Muscle of arm (tissue), 12 donors: ENCODE results near the gene LPIN2. TPM values are rescaled to one million over a fixed set of nuclear protein-coding genes. Genes with fewer than 3 reads are reported as not detected.
A peak's percentile ranks its signal among the peaks of the same experiment; 100 is the strongest.
"Not testable (repeated sequence)": the region's sequence is repeated elsewhere in the genome, so short reads cannot be mapped to it uniquely, and the experiment has no call there.

ENCODE experiments used
- DNase-seq: peaks from one replicate; pipeline ENCODE4 v3.0.0-alpha.2; 2013
- polyA plus RNA-seq, 12 donors: library from polyadenylated mRNA; unstranded; fragments of 120-200 nt; gene quantifications; one replicate each; pipeline ENCODE4 v1.2.1, GENCODE V29; 2013; ENCODE audit not compliant: insufficient read length in 12 of 12

The LPIN2 gene
- polyA plus RNA-seq, 12 donors = 10.5 to 21.1 (median 14.2) TPM; not detected in 1

DNA sequence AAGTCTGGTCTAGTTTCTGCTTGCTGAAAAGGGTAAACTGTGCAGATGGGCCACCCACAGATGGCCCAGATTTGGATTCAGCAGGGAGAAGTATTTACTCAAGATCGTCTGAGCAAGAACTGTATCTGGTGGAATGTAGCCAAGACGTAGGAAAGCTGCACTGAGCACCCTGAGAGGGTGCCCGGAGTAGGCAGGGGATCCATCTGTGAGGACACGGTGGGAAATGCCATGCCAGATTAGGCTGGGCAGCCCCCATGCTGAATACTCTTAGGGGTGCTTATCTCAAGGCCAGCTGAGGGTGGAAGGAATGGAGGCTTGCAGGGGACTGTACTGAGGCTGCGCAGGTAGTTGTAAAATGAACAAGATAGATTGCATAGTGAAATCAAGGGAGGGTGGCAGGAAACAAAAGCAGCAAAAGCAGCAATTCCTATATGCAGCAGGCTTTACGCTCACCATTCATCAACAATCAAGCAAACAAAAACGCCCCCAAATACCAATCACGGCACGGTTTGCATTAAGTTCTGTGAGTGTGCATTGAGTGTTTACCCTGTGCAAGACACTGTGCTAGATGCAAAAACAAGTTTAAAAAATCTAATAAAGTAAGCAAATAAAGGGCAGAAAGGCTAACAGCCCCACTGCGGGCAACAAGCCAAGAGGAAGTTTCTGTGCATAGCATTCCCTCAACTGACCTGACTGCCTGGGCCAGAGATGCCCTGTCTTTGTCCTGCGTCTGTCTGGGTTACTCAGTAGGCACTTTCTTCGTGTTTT is 32.2 kb upstream of the LPIN2 start:
- no peak for DNase-seq

DNA sequence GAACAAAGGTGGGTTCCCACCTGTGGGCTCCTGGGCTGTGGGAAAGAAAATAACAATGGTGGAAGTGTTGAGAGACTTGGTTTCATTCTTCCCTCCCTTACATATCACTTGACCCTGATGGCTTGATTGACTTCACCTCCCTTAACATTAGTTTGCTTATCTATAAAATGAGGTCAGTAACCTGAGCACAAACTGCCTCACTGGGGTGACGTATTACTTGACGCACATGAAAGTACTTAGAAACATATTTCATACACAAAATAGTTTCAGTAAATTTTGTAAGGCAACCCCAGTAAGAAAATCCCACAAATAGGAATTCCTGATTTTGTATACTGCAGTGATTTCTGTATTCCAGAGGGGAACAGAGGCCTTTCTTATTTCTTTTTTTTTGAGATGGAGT is 29.4 kb upstream of the LPIN2 start:
- no peak for DNase-seq

DNA sequence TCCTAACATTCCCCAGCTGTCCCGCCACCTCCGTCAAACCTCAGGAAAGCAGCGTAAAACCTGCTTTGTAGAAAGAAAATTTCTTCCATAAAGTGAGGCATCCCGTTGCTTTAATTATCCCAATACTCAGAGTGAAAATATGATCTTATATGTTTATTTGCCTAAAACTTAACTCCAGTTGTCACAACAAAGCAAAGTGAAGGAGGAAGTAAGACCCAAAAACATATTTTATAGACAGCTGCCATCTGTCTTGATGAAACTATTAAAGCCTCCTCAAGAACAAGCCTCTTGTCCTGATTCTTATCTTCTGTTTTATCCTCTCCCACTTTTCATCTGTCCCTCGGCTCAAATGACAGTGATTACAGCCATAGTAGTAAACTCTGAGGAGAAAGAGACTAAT is 28.9 kb upstream of the LPIN2 start:
- DNase-seq = no peak

DNA sequence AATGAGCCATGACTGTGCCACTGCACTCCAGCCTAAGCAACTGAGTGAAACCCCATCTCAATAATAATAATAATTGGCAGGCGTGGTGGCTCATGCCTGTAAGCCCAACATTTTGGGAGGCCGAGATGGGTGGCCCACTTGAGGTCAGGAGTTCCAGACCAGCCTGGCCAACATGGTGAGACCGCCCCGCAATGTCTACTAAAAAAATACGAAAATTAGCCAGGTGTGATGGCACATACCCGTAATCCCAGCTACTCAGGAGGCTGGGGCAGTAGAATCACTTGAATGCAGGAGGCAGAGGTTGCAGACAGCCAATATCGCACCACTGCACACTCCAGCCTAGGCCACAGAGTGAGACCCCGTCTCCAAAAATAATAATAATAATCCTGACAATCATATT is 27.9 kb upstream of the LPIN2 start:
- DNase-seq = no peak

DNA sequence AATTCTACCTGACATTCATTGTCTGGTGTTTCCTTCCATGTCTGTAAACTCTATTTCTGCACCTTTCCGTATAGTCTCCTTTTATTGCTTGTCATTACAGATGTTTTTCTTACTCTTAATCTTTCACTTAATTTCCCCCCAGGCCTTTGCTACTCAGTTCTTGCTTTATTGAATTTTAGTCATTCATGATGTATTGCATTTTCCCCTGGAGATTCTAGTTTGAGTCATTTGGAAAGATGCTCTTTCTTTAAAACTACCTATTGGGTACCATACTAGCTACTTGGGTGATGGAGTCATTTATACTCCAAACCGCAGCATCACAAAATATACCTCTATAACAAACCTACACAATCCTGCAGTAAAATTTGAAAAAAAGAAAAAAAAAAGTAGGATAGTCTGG is 27.2 kb upstream of the LPIN2 start:
- no peak for DNase-seq

DNA sequence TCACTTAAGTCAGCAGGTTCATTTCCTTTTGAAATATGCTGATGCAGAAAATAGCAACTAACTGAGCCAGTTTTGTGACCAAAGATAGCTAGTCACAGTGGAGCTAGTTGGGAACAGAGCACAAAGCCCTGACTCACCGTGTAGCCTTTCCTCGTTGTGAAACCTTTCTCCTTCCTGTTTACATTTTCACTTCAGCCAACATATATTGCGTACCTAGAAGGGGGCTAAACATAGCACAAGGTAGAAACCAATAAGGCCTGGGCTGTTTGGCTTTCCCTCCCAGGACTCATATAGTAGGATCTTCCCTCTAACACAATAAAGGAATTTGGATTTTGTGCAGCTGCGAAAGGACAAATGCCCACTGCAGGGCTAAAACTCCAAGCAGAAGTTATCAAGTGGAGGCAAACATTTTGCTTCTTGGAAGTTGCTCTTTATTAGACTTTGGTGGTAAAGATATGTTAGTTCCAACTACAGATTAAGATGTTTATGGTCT is 24.5 kb upstream of the LPIN2 start:
- DNase-seq = no peak

DNA sequence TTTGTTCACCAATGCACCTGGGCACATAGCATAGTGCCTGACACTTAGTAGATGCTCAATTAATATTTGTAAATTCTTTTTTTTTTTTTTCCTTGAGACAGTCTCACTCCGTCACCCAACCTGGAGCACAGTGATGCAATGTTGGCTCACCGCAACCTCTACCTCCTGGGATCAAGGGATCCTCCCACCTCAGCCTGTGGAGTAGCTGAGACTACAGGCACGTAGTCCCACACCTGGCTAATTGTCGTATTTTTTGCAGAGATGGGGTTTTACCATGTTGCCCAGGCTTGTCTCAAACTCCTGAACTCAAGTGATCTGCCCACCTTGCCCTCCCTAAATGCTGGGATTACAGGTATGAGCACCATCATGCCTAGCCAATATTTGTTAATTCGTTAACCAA is 23.2 kb upstream of the LPIN2 start:
- DNase-seq = no peak

DNA sequence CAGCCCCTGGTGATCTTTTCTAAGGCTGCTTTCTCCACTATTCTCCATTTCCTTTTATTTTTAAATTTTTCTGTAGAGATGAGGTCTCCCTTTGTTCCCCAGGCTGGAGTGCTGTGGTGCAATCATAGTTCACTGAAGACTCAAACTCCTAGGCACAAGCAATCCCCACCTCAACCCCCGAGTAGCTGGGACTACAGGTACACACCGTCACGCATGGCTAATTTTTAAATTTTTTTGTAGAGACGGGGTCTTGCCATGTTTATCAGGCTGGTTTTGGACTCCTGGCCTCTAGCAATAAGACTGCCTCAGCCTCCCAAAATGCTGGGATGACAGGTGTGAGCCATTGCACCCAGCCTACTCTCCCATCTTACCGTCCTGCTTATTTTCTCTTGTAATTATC is 22.7 kb upstream of the LPIN2 start:
- DNase-seq = no peak

DNA sequence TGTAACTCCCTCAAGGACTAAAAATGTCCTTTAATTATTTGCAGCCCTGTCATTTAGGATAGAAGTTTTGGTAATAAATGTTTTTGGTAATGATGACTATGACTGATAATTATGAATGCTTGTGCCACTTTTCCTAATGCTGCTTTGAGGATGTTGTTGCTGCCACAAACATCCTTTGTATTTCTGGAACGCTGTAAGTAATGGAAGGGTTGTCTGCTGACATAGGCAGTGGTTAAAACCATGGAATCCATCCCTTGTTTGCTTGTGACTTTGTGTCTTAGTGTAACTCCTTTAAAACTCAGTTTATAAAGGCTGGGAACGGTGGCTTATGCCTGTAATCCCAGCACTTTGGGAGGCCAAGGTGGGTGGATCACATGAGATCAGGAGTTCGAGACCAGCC is 19.8 kb upstream of the LPIN2 start:
- no peak for DNase-seq

DNA sequence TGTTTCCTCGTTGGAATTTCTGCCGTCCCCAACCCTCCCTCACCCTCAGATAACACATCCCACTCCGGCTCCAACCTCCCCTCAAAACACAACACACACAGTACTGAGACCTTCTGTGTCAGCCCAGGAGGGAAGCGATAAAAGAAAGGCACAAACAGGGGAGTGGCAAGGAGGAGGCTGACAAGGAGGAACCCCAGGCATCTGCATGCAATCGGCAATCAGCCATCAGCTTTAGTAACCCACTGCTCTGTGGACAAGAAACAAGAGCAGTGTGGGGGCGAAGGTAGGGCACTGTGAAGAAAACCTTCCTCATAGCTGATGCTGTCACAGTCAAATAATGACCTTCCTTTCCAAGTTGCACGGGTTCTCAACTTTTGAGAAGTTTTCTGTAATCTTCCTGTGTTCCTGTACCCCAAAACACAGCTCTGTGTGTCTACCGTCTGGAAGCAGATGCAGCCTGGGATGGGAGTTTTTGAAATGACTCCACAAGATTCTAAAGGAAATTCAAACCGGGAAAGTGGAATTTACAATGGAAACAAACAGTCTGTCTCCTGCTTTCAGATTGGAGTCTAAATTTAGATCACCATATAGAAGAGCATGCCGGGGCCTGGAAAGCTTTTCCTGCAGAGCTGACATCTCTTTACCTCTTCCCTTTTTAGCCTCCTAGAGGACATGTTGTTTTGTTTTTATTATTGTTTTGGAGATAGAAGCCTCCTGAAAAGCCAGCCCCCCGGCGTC is 16.4 kb upstream of the LPIN2 start:
- peak; percentile 61 for DNase-seq

DNA sequence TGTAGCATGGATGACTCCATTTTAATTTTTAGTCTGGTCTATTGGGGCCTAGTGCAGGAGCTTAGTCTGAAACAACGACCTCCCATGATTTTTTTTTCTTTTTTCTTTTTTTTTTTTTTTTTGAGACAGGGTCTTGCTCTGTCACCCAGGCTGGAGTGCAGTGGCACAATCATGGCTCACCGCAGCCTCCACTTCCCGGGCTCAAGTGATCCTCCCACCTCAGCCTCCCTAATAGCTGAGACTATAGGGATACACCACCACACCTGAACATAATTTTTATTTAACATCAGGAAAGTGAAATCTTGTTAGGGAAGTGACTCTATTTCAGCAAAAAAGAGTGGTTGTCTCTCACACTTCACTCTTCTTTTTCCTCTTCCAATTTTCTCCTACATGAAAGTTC is 15.2 kb upstream of the LPIN2 start:
- DNase-seq = not testable (repeated sequence)

DNA sequence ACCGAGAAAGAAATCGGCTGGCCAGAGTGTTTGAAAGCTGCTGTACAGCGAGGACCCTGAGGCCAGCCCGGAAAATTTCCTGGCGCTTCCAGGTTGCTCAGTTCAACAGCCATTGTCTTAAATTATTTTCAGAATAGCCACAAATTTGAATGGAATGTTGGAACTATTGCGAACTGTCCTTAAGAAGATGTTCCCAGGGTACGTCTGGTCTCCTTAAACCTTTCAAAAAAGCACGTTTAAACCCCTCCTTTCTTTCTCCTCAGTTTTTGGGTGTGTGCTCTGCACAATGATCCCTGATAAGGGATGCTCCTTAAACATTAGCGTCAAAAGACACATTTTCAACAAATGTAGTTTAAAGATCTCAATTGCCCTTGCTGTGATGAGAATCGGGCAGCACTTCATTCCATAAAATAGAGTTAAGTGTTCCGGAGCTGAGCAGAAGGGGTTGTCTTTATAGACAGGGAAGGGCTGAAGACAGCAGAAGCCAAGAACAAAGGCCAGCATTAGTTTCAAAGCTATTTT is 14.5 kb upstream of the LPIN2 start:
- no peak for DNase-seq

DNA sequence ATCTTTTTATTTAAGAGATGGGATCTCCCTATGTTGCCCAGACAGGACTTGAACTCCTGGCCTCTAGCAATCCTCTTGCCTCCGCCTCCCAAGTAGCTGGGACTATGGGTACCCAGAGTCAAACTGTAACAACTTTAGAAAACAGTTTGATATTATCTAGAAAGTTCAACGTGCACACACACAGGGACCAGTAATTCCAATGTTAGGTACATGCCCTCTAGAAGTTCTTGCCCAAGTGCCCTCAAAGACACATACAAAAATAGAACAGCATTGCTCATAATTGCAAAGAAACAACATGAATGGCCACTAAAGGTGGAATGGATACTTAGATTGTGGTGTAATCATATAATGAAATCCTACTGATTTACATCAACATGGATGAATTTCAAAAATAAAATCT is 12.6 kb upstream of the LPIN2 start:
- no peak for DNase-seq

DNA sequence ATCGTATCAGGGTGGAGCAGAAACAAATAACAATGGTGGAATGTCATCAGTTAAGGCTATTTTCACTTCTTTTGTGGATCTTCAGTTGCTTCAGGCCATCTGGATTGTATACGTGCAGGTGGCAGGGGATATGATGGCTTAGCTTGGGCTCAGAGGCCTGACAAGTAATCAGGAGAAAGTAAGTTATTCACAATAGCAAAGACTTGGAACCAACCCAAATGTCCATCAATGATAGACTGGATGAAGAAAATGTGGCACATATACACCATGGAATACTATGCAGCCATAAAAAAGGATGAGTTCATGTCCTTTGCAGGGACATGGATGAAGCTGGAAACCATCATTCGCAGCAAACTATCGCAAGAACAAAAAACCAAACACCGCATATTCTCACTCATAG is 10.7 kb upstream of the LPIN2 start:
- DNase-seq = not testable (repeated sequence)

DNA sequence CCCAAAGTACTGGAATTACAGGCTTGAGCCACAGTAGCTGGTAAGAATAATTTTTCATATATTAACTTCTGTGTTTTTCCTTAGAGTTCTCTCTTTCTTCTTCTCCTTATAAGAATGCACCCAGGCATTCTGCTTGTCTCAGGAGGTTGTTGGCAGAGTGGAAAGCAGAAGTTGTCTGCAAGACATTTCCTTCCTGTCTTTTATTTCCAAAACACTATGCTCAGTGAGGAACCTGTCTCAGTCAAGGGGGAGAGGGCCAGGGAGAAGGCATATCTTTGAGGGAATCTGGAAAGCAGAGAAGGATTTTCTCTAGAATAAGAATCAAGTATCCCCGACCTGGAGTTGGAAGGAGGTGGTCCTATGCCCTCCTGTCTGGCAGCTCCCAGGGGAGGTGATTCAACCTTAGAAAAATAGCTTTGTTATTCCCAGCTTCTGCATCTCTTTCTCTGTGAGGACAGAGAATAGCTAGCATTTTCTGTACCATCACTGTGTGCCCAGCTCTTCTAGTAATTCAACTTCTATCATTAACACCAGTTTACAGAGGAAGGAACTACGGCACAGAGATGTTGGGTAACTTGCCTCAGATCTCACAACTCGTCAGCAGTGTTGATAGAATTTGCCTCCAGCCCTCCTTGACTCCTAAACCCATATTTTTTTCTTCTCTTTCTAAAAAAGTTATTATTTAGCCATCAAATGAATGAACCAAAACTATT is 3.8 kb upstream of the LPIN2 start:
- DNase-seq = no peak

DNA sequence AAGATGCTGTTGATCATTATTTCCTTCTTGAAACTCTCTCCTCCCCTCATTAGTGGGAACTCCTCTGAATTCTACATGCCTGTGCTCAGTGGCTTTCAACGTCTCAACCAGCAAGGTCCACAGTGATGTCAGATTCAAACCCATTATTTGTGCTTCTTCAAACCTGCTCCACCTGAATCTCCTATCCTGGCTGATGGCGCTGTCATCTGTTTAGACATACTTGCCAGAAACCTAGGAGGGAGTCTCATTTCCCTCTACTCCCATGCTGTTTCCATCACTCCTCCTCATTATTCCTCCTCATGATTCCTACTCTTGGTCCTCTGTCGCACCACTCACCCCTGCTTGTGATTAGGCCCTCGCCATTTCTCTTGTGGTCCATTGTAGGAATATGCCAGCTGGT is 2.9 kb upstream of the LPIN2 start:
- no peak for DNase-seq

DNA sequence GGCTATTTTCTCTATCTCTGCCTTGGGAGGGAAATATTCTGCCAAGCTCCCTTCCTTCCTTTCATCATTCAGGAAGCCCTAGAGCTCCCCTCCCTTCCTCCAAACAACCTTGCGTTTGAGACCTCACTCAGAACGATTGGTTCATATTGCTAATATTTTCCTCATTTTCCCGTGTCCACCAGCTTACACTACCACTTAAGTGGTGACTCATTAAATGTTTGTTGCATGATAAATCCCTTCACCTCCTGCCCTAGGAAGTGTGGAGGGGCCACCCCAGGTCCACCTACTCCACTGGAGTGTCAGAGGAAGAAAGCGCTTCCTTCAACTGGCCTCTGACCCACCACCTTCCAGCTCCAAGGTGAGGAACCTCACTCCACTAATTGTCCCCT is 2.3 kb upstream of the LPIN2 start:
- no peak for DNase-seq

DNA sequence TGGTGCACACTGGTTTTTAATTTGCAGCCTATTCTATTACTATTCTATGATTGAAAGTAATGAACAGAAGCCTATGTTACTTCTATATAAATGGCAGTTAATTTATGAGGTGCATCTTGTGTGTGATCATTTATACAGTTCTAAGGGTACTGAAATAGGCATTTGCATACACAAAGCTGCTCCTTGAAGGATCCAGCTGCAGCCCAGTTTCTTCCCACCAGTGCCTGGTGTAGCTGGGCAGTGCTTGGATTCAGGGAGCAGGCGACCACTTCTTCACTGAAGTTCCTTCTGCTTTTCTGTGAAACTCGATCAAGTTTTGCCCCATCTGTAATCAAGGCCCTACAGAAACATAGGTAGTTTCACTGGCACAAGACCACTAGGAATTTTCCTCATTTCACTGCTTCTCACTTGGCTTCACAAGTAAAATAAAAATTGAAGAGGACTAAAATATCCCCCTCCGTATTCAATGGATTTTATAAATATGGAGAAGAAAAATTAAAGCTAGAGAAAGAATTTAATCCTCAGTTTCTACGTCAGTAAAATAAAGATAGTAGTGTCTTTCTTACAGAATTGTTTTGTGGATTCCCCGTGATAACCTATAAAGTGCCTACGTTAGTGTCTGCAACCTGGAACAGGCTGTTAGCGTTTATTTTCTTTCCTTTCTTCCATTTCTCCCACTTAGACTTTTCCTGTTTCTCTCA is 1.7 kb upstream of the LPIN2 start:
- DNase-seq = no peak

DNA sequence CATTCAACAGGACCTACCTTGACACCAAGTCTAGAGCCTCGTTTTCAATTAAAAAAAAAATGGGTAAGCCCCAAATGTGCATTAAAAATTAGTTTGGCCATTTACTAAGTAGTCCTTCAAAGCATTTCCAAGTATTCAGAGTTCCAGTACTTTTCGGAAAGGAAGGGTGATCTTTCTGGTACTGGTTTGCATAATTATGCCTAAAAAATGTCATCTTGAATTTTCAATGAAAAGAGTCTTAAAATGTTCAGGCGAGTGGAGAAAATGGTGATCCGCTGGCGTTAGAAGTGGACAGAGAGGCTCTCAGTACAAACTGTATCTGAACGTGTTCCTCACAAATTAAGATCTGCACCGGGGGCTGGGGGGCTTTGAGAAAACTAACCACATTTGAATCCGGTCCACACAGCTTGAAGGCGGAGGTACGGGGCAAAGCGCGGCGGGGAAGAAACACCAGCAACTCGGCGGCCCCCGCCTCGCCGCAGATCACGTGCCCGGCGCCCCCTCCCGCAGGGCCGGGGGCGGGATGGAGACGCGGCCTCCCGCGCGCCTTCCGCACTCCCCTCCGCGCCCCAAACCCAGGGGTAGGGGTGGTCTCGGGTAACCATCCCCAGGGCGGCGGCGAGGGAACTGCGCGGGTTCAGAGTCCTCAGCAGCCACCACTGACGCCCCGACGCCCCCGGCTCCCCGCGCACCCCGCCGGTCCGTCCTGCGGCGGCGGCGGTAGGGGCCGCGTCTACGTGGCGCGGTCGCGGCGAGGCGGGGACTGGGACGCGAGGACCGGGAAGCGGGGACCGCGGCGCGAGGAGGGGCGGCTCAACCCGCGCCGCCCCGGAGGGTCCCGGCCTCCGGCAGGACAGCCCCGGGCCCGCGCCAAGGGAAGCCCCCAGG is 564 bp downstream of the LPIN2 start:
- peak; percentile 61 for DNase-seq

DNA sequence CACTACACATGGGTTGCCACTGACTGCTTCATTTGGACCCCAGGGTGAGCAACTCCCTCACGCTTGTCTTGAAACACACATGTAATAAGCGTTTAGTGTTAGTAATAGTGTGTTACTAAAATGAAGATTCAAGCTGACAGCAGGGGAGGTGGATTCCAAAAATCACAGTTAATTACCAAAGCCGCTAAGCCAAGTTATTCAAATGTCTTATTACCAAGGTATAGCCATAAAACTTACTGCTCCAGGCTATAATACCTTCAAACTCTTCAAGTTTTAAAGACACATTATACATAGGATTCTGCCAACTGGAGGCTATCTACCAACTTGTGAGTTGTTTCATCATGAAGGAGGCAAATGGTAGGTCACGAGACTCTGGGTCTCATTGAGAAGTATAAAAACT is 2.9 kb downstream of the LPIN2 start:
- no peak for DNase-seq

DNA sequence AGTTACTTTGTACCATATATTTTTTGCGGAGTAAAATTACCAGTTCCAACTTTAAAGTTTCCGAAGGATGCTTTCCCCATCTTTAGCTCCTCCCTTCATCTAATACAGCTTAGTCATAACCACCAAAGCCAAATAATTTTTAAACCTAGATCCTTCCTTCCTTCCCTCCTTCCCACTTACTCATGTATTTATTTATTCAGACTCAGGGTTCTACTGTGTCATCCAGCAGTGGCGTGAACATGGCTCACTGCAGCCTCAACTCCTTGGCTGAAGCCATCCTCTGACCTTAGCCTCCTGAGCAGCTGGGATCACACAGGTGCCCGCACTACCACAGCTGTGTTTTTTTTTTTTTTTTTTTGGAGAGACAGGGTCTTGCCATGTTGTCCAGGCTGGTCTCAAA is 4.4 kb downstream of the LPIN2 start:
- DNase-seq = no peak
